ENCODE results near the gene TAF4.

Gene TAF4

DNA sequence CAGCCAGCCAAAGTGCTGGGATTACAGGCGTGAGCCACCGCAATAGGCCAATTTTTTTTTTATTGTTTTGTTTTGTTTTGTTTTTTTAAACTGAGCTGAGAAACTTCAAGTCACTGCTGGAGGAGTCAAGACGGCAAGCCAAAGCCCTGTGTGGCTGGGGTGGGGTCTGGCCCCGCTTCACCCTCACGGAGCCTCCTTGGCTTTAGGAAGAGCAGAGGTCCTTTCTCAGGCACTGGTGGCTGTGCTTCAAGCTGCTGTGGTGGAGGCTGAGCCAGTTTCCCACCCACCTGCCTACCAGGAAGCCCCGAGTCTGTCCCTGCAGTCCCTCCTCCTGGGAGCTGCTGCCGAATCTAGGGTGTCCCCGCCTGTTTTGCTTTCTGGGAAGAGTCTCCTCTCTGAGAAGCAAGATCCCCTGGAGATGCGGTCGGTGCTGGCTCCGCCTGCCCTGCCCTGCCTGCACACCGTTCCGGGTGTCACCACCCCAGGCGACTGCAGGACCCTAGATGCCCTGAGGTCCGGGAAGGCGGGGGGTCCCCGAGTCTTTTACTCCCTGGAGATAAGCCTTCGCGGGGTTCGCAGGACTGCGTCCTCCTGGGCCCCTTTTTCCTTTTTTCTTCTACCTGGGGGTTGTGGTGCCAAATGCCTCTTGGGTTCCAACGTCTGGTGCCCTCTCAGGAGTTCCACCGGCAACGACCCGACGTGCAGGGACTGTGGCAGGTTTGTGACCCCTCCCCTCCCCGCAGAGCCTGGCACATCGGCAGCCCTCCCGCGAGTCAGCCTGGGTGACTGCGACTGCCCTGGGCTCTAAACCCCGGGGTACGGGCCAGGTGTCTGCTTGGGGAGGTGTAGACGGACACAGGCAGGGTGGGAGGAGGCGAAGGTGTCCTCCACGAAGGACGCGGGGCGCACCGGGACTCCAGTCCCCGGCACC is 100.7 kb downstream of the TAF4 start:
- no peak for DNase-seq (ENCODE audit: low read depth in 3 of 3)

GRCh38 chr20:61963885-61964674 is 101.6 kb downstream of the TAF4 start:
- no peak for DNase-seq (ENCODE audit: low read depth in 3 of 3)

DNA sequence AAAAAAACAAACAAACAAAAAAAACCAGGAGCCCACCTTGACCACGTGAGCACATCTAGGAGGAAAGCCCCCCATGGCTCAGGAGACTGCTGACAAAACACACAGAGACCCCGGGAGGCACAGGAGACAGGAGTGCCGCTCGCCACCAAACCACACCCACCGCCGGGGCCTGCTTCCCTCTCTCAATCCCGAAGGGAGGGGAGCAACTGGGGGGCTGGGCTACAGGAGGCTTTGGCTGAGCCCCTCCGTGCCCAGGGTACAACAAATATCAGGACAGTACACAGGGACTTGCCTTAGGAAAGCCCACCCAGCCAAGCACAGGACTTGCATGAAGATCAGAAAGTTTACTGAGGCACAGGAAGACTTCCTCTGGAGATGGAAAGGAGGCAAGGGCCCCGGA is 102.5 kb downstream of the TAF4 start:
- no peak for DNase-seq (ENCODE audit: low read depth in 3 of 3)

DNA sequence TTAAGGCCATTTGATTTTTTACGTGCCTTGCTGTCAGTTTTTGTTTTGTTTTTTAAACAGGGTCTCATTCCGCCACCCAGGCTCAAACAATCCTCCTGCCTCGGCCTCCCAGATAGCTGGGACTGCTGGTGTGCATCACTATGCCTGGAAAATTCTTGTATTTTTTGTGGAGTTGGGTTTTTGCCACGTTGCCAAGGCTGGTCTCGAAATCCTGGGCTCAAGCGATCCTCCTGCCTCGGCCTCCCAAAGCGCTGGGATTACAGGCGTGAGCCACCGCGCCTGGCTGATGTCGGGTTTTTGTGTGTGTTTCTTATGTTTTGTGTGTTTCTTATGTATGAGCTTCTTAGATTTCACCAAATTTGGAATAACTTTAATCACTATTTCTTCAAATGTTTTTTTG is 104.8 kb downstream of the TAF4 start:
- no peak for DNase-seq (ENCODE audit: low read depth in 3 of 3)

GRCh38 chr20:61958773-61959700 is 106.6 kb downstream of the TAF4 start:
- DNase-seq (ENCODE audit: low read depth in 3 of 3) = no peak

DNA sequence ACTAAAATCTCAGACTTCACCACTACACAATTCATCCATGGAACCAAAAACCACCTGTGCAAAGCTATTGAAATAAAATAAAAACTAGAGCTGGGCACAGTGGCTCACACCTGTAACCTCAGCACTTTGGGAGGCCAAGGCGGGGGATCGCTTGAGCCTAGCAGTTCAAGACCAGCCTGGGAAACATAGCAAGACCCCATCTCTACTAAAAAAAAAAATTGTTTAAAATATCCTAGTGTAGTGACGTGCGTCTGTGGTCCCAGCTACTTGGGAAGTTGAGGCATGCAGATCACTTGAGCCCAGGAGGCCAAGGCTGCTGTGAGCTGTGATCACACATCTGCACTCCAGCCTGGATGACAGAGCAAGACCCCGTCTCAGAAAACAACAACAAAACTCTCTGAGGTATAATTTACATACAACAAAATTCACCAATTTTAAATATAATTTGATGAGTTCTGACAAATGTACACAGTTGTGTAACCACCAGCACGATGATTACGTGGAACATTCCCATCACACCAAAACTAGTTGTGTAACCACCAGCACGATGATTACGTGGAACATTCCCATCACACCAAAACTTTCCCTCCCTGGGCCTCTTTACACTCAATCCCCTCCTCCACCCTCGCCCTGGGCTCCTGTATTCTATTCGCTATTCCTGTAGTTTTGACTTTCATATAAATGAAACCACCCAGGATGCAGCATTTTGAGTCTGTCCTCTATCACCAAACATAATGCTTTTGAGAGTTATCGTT is 107.5 kb downstream of the TAF4 start:
- DNase-seq (ENCODE audit: low read depth in 3 of 3) = no peak

GRCh38 chr20:61956396-61957342 is 109.0 kb downstream of the TAF4 start:
- DNase-seq (ENCODE audit: low read depth in 3 of 3) = no peak

GRCh38 chr20:61955668-61956395 is 109.8 kb downstream of the TAF4 start:
- no peak for DNase-seq (ENCODE audit: low read depth in 3 of 3)

- no peak for DNase-seq (ENCODE audit: low read depth in 3 of 3)
Observed at GRCh38 chr20:61954276-61955021, 111.2 kb downstream of the TAF4 start.

DNA sequence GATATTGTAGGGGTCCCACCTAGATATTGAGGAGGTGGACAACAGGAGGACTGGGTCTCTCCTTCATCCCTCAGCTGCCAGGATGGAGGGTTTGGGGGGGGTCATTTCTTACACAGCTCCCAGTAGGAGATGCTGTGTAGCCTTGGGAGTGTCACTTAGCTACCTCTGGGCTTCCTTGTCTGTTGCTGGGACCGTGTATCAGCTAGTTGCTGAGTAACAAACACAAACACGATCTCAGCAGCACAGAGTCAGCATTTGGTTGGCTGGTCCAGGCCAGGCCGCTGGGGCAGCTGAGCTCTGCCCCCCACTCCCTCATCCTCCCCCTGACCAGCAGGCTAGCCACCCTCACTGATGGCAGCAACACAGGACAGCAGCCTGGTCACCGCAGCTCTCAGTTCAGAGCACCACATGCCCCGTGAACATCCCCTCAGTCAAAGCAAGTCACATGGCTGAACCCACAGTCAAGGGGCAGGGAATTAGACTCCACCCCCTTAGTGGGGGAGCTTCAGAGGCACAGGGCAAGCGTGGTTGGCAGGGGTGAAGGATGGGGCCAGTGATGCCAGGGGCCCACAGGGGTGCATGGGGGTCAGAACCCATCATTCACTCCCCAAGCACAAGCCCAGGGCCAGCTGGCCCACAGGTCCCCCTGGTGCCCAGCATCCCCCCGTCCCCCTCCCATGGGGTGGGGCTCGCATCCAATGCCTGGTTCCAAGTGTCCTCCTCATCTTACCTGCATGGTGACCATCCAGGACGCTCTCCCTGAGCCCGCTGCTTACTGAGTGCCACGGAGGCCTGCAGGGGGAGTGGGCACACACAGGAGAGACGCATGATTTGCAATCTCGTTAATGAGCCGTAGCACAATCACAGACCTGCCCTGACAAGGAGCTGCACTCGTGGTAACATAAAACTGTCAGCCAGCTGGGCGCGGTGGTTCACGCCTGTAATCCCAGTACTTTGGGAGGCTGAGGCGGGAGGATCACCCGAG is 112.4 kb downstream of the TAF4 start:
- no peak for DNase-seq (ENCODE audit: low read depth in 3 of 3)

DNA sequence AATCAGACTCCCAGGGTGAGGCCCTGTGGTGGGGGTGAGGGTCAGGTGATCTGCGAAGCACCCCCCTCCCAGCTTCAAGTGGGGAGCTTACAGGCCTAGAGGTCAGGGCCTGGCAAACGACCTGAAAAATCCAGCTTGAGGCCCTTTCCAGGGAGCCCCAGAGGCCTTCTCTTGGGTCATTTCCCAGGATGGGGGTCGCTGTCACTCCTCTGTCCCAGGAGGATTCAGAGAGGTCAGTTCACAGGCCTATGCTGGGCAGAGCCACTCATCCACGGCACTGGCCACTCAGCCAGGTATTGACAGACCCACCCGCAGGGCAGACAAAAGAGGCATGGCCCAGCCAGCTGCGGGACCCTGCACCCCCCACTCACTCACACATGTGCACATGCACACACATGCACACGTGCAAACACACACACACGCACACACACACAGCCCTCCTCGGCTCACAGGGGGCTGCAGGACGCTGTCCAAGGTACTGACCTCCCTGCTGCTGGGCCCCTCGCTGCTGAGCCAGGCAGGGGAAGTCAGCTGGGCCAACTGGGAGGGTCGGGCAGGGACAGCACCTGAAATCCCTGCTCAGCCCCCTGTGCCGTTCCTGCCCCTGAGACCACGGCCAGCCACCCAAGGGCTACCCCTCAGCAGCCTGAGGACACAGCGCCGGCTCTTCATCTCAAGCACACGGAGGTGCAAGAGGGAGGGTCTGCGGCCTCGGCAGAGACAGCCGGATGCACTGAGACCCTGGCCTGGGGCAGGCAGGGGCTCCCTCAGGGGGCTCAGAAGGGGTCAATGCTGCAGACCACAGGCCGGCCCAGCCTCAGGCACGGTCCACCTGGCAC is 113.8 kb downstream of the TAF4 start:
- no peak for DNase-seq (ENCODE audit: low read depth in 3 of 3)

GRCh38 chr20:61950641-61951071 is 115.0 kb downstream of the TAF4 start:
- no peak for DNase-seq (ENCODE audit: low read depth in 3 of 3)

DNA sequence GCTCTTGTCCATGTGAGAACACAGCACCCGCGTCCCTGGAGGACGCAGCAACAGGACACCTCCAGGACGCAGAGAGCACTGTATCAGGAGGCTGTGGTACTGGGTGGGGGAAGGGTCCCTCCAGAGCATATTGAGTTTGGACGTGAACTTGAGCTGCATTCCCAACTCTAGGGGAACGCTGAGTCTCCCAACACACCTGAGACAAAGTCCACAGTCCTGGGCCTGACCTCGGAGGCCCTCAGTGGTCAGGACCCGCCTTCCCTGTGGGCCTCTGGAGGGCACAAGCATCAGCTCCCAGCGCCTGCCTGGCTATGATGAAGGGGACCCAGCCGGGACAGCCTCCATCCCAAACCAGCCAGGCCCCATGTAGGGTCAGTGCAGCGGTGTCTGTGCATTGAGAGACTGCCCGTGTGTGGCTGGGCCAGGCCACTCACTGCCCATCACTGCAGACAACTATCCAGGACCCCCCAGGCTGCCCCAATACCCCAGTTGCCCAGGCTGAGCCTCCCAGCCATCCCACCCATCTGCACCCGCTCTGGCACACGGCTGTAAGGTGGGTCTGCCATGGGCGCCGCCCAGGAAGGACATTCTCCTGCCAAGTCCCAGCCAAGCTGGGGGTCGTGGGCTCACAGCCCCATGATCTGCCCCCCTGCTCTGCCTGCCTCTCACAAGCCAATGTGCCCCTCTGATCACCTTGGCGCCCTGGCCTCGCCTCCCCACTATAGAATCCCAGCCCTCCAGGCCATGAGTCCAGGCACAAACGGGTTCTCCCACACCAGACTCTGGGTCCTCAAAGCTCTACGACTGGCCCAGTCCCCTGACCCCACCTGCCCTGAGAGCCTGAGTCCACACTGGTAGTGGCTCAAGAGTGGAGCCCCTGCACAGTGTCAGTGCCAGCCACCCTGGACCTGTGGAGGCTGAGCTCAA is 115.7 kb downstream of the TAF4 start:
- DNase-seq (ENCODE audit: low read depth in 3 of 3) = no peak

DNA sequence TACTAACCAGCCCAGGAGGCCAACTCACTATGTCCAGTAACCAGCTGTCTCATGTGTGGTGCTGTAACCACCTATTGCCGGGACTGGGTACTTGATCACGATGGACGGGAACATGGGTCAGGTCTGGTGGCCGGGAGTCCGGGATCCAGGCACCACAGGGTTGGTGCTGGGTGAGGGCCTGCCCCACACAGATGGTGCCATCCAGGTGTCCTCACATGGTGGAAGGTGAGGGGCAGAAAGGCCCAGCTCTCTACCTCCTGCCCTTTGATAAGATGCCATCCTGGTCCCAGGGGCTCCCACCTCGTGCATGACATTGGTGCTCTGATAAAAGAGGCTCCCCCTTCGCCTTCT is 116.3 kb downstream of the TAF4 start:
- DNase-seq (ENCODE audit: low read depth in 3 of 3) = no peak
